ENCODE data around the gene BAG1. TPM values are rescaled to one million over a fixed set of nuclear protein-coding genes. Genes with fewer than 3 reads are reported as not detected.
A peak's percentile ranks its signal among the peaks of the same experiment; 100 is the strongest.

Gene BAG1
- total RNA-seq, 1 donor from 2014 or later = 98.5 TPM

DNA sequence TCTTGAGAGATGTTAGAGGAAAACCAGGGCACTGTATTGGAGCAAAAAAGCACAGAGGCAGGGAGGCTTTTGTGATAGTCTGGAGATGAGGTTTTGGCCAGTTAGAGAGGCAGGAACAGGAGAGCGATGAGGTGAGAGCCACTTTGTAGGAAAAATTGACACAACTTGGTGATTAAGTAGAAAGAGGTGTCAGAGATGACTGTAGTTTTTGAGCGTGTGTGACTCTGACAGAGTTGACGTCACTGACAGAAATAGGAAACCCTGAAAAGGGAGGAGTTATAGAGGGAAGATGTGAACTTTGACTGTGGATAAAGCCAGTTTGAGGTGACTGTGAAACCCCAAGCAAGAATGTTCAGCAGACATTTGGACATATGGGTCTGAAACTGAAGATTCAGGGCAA is 41.5 kb upstream of the BAG1 start:
- intact Hi-C loops (cut with DNase I) = no loop called here
- Histone ChIP-seq H3K4me1 (peaks cover 3% of the 10 kb centered on the region), H3K27me3 (ENCODE audit: low read depth) (no peaks in the 10 kb centered on the region), H3K27ac (no peak overlapping the region), H3K4me3 (no peak overlapping the region), H3K36me3 (peaks cover 100% of the 10 kb centered on the region), H3K9me3 (no peaks in the 10 kb centered on the region)
- ATAC-seq (no peak), DNase-seq (no peak)
- TF ChIP-seq CTCF (IDR thresholded peaks at IDR 0.05) = no peak

GRCh38 chr9:33304362-33304761 is 39.9 kb upstream of the BAG1 start:
- ATAC-seq (no peak), DNase-seq (no peak)
- H3K4me1 ChIP-seq = no peaks in the 10 kb centered on the region
- no peaks in the 10 kb centered on the region for H3K27me3 ChIP-seq (ENCODE audit: low read depth)
- peaks cover 100% of the 10 kb centered on the region for H3K36me3 ChIP-seq
- no peak overlapping the region for H3K4me3 ChIP-seq
- no peak overlapping the region for H3K27ac ChIP-seq
- H3K9me3 ChIP-seq = no peaks in the 10 kb centered on the region
- no peak for TF ChIP-seq CTCF (IDR thresholded peaks at IDR 0.05)
- intact Hi-C loops (cut with DNase I) = no loop called here

GRCh38 chr9:33300546-33300945 is 36.0 kb upstream of the BAG1 start:
- intact Hi-C loops (cut with DNase I) = no loop called here
- no peak overlapping the region for H3K4me3 ChIP-seq
- no peak for TF ChIP-seq CTCF (IDR thresholded peaks at IDR 0.05)
- no peaks in the 10 kb centered on the region for H3K9me3 ChIP-seq
- ATAC-seq = no peak
- H3K27ac ChIP-seq = no peak overlapping the region
- no peak for DNase-seq
- no peaks in the 10 kb centered on the region for H3K27me3 ChIP-seq (ENCODE audit: low read depth)
- peaks cover 100% of the 10 kb centered on the region for H3K36me3 ChIP-seq
- H3K4me1 ChIP-seq = peaks cover 37% of the 10 kb centered on the region

- intact Hi-C loops (cut with DNase I) = no loop called here
Observed at GRCh38 chr9:33297432-33297831, 32.9 kb upstream of the BAG1 start.

DNA sequence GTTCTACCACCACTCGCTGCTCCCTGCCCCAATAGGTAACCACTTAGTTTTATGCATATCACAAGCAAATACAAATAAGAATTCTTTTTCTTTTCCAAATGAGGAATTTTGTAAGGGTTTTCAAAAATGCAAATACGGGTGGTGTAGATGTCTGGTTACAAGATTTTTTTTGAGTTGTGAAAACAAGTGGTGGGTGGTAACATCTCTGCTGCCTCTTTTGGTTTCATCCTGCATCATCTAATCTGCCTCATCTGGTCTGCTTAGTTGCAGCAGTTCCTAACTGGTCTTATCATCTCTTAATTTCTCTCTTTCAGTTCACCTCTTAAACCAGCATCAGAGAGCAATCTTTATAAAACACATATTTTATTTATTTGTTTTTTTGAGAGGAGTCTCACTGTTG is 31.1 kb upstream of the BAG1 start:
- H3K4me1 ChIP-seq = peaks cover 79% of the 10 kb centered on the region
- no peak overlapping the region for H3K27ac ChIP-seq
- ATAC-seq = no peak
- H3K9me3 ChIP-seq = no peaks in the 10 kb centered on the region
- DNase-seq = no peak
- H3K4me3 ChIP-seq = no peak overlapping the region
- no peak for TF ChIP-seq CTCF (IDR thresholded peaks at IDR 0.05)
- intact Hi-C loops (cut with DNase I) = no loop called here
- H3K27me3 ChIP-seq (ENCODE audit: low read depth) = no peaks in the 10 kb centered on the region
- H3K36me3 ChIP-seq = peaks cover 75% of the 10 kb centered on the region

More at GRCh38 chr9:33297432-33297831, 32.9 kb upstream of the BAG1 start:
- no peak for TF ChIP-seq CTCF (IDR thresholded peaks at IDR 0.05)
- Histone ChIP-seq H3K27ac (no peak overlapping the region), H3K4me1 (peaks cover 63% of the 10 kb centered on the region), H3K36me3 (peaks cover 85% of the 10 kb centered on the region), H3K4me3 (no peak overlapping the region), H3K9me3 (no peaks in the 10 kb centered on the region), H3K27me3 (ENCODE audit: low read depth) (no peaks in the 10 kb centered on the region)
- peak; percentile 71 to 86 for ATAC-seq
- DNase-seq = peak; percentile 60
